ENCODE results near the gene SLC45A3. TPM values are rescaled to one million over a fixed set of nuclear protein-coding genes. Genes with fewer than 3 reads are reported as not detected.

SLC45A3 gene
- total and polyA plus RNA-seq, 2 donors (not counting 3 experiments of a cell fraction or from before 2014, with no cell fraction given), result 15.1 to 15.6 TPM

DNA sequence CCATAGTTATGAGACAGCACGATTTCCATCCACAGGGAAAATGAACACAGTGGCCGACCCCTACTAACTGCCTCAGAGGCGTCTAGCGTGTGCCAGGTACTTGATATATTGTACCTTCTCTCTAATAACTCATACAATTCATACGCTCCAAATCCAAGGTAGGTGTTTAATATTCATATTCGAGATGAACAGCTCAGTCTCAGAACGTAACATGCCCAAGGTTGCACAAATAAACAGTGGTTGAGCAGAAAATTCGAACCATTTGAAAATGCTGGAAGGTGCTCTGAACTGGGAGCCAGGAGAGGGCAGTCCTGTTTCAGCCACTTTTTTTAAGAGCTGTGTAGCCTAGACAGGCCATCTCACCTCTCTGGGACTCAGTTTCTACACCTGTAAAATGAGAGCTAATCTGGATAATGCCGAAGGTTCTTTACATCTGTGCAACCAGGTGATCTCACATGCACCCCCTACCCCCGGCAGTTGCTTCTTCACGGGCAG lies 7.9 kb downstream of the SLC45A3 start:
- Histone ChIP-seq H3K36me3 (ENCODE audit: control insufficient read depth in 2 of 2, extremely low read depth in 1 of 2, insufficient read depth in 2 of 2, low read length in 2 of 2) (no peaks in the 10 kb centered on the region), H3K9ac (replicated peaks; ENCODE audit: extremely low read depth, insufficient read depth, low read length) (no peak overlapping the region), H3K4me2 (ENCODE audit: insufficient read depth, low read length) (no peak overlapping the region), H3K9me3 (replicated peaks; ENCODE audit: control insufficient read depth, insufficient read depth, low read length) (no peaks in the 10 kb centered on the region), H3K27ac (ENCODE audit: insufficient read depth, low read depth, low read length) (no peak overlapping the region), H3K79me2 (ENCODE audit: control insufficient read depth, insufficient read depth, low read length) (peaks cover 10% of the 10 kb centered on the region), H2AFZ (ENCODE audit: low read depth, low read length) (no peak overlapping the region), H3K27me3 (ENCODE audit: control insufficient read depth in 2 of 2, insufficient read depth in 2 of 2, low read length in 2 of 2) (no peaks in the 10 kb centered on the region), H3K4me3 (replicated peaks in 1 of 3; ENCODE audit: insufficient read depth in 1 of 3, low read depth in 1 of 3, low read length in 3 of 3) (no peak overlapping the region), H4K20me1 (replicated peaks; ENCODE audit: control insufficient read depth, extremely low read depth, insufficient read depth, low read length) (no peaks in the 10 kb centered on the region), H3K4me1 (ENCODE audit: control insufficient read depth, extremely low read depth, insufficient read depth, low read length) (peaks cover 15% of the 10 kb centered on the region), H3K9me1 (replicated peaks; ENCODE audit: control insufficient read depth, extremely low read depth, insufficient read depth, low read length) (no peaks in the 10 kb centered on the region)
- no peak for FAIRE-seq
- POLR2A ChIA-PET, result no interaction called here
- CTCF ChIA-PET, result interaction anchor here (0.7 to 3.9 kb wide), 5 partner anchors 15 to 305 kb away, joined by 3 to 41 read pairs (median 4); no protein-coding TSS in a partner anchor
- intact Hi-C loops (cut with micrococcal nuclease) (no loop called here), dilution Hi-C loops (cut with MboI; ENCODE audit: extremely low pct_ligation_motif_present, low sequenced_read_pairs) (no loop called here)
- no peak for TF ChIP-seq GATA2 (IDR thresholded peaks at IDR 0.05; ENCODE audit: insufficient read depth, insufficient read length, low read depth, low read length)
- no peak for TF ChIP-seq JUN (IDR thresholded peaks at IDR 0.05; ENCODE audit: borderline replicate concordance, insufficient read depth, insufficient read length, low read depth)
- TF ChIP-seq CTCF (IDR thresholded peaks at IDR 0.05; ENCODE audit: extremely low read depth in 1 of 2, insufficient read depth in 1 of 2, low read depth in 1 of 2, low read length in 2 of 2), result no peak
- TF ChIP-seq FOS (IDR thresholded peaks at IDR 0.05; ENCODE audit: borderline replicate concordance, insufficient read depth, low read length), result no peak
- no peak for TF ChIP-seq POLR2A (IDR thresholded peaks at IDR 0.05; ENCODE audit: low read depth, low read length)
- no peak for TF ChIP-seq POLR2AphosphoS5 (IDR thresholded peaks at IDR 0.05; ENCODE audit: insufficient read depth, low read depth, low read length)
- TF ChIP-seq MYC (IDR thresholded peaks at IDR 0.05; ENCODE audit: low read depth, low read length), result no peak
- TF ChIP-seq, protein P1, sequence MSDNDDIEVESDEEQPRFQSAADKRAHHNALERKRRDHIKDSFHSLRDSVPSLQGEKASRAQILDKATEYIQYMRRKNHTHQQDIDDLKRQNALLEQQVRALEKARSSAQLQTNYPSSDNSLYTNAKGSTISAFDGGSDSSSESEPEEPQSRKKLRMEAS (IDR thresholded peaks at IDR 0.05; ENCODE audit: insufficient read depth, insufficient read length), result no peak
- TF ChIP-seq EZH2 (IDR thresholded peaks at IDR 0.05; ENCODE audit: borderline replicate concordance, low read depth, low read length, severe bottlenecking), result no peak
- DNase-seq (ENCODE audit: low read depth, low spot score), result no peak
- no TSS peak for BruUV-seq (replicated peaks)

All from endothelial cell of umbilical vein (primary cell).